Measurements from ENCODE around the gene ELAC2. TPM values are rescaled to one million over a fixed set of nuclear protein-coding genes. Genes with fewer than 3 reads are reported as not detected.

ELAC2 gene
- total RNA-seq, 1 experiment from 2014 or later, result 62.7 TPM

- CTCF ChIA-PET, result interaction anchor here (0.6 kb wide), 1 partner anchor 13 kb away, joined by 3 read pairs; no protein-coding TSS in a partner anchor
- Histone ChIP-seq H3F3A (ENCODE audit: insufficient read depth, low read depth) (no peaks in the 10 kb centered on the region), H3K9me3 (ENCODE audit: insufficient read depth, low read depth) (no peaks in the 10 kb centered on the region), H4K20me1 (ENCODE audit: insufficient read depth) (no peaks in the 10 kb centered on the region), H3K4me3 (no peak overlapping the region), H3K36me3 (ENCODE audit: low read depth) (no peaks in the 10 kb centered on the region), H3K4me2 (no peak overlapping the region), H3K79me2 (ENCODE audit: low read depth) (no peaks in the 10 kb centered on the region), H2AFZ (no peak overlapping the region), H3K27ac (no peak overlapping the region), H3K27me3 (ENCODE audit: insufficient read depth, low read depth) (no peaks in the 10 kb centered on the region), H3K4me1 (replicated peaks; ENCODE audit: insufficient read depth) (no peaks in the 10 kb centered on the region), H3K9me2 (ENCODE audit: insufficient read depth) (no peaks in the 10 kb centered on the region)
- BruUV-seq (replicated peaks), result no TSS peak
- POLR2A ChIA-PET (ENCODE audit: unreplicated experiment), result no interaction called here
- TF ChIP-seq CTCF (conservative IDR thresholded peaks at IDR 0.05), result no peak
- TF ChIP-seq EZH2 (IDR thresholded peaks at IDR 0.05; ENCODE audit: low read depth), result no peak
- intact Hi-C loops (cut with micrococcal nuclease; ENCODE audit: unreplicated experiment), result no loop called here
- no peak for DNase-seq
These were observed 32.2 kb downstream of the ELAC2 start for GRCh38 chr17:12985431-12986293.

- Histone ChIP-seq H3K9me2 (ENCODE audit: insufficient read depth) (no peaks in the 10 kb centered on the region), H3K27me3 (ENCODE audit: insufficient read depth, low read depth) (no peaks in the 10 kb centered on the region), H3K4me2 (no peak overlapping the region), H3K4me3 (no peak overlapping the region), H3K36me3 (ENCODE audit: low read depth) (no peaks in the 10 kb centered on the region), H3F3A (ENCODE audit: insufficient read depth, low read depth) (no peaks in the 10 kb centered on the region), H3K27ac (no peak overlapping the region), H3K4me1 (replicated peaks; ENCODE audit: insufficient read depth) (no peaks in the 10 kb centered on the region), H2AFZ (no peak overlapping the region), H4K20me1 (ENCODE audit: insufficient read depth) (no peaks in the 10 kb centered on the region), H3K79me2 (ENCODE audit: low read depth) (no peaks in the 10 kb centered on the region), H3K9me3 (ENCODE audit: insufficient read depth, low read depth) (no peaks in the 10 kb centered on the region)
- no TSS peak for BruUV-seq (replicated peaks)
- no peak for DNase-seq
- ChIA-PET POLR2A (ENCODE audit: unreplicated experiment) (no interaction called here), CTCF (no interaction called here)
- intact Hi-C loops (cut with micrococcal nuclease; ENCODE audit: unreplicated experiment), result no loop called here
- TF ChIP-seq CTCF (conservative IDR thresholded peaks at IDR 0.05) (no peak), EZH2 (IDR thresholded peaks at IDR 0.05; ENCODE audit: low read depth) (no peak)
These were observed 33.6 kb downstream of the ELAC2 start for GRCh38 chr17:12983991-12984884.

GRCh38 chr17:12982224-12982623 is 35.6 kb downstream of the ELAC2 start:
- CTCF ChIA-PET, result no interaction called here

More at GRCh38 chr17:12982224-12982623, 35.6 kb downstream of the ELAC2 start:
- Histone ChIP-seq H3K79me2 (ENCODE audit: low read depth) (no peaks in the 10 kb centered on the region), H3K9me3 (ENCODE audit: insufficient read depth, low read depth) (no peaks in the 10 kb centered on the region), H3K4me3 (no peak overlapping the region), H3K36me3 (ENCODE audit: low read depth) (no peaks in the 10 kb centered on the region), H3K4me1 (replicated peaks; ENCODE audit: insufficient read depth) (no peaks in the 10 kb centered on the region), H3K4me2 (no peak overlapping the region), H2AFZ (no peak overlapping the region), H3K9me2 (ENCODE audit: insufficient read depth) (no peaks in the 10 kb centered on the region), H3K27me3 (ENCODE audit: insufficient read depth, low read depth) (no peaks in the 10 kb centered on the region), H4K20me1 (ENCODE audit: insufficient read depth) (no peaks in the 10 kb centered on the region), H3K27ac (no peak overlapping the region), H3F3A (ENCODE audit: insufficient read depth, low read depth) (no peaks in the 10 kb centered on the region)
- TF ChIP-seq EZH2 (IDR thresholded peaks at IDR 0.05; ENCODE audit: low read depth) (no peak), CTCF (conservative IDR thresholded peaks at IDR 0.05) (no peak)
- BruUV-seq (replicated peaks), result no TSS peak
- intact Hi-C loops (cut with micrococcal nuclease; ENCODE audit: unreplicated experiment), result no loop called here
- POLR2A ChIA-PET (ENCODE audit: unreplicated experiment), result interaction anchor here (0.7 kb wide), 1 partner anchor 20 kb away, joined by 4 read pairs; no protein-coding TSS in a partner anchor
- no peak for DNase-seq

All from PC-9 (cell line).